Measurements from ENCODE around the gene APH1A. TPM values are rescaled to one million over a fixed set of nuclear protein-coding genes. Genes with fewer than 3 reads are reported as not detected.

APH1A gene
- total and polyA plus RNA-seq, 2 of the 13 experiments (the other 11 are each of a cell fraction or from before 2014, with no cell fraction given) = 114 to 130 TPM

DNA sequence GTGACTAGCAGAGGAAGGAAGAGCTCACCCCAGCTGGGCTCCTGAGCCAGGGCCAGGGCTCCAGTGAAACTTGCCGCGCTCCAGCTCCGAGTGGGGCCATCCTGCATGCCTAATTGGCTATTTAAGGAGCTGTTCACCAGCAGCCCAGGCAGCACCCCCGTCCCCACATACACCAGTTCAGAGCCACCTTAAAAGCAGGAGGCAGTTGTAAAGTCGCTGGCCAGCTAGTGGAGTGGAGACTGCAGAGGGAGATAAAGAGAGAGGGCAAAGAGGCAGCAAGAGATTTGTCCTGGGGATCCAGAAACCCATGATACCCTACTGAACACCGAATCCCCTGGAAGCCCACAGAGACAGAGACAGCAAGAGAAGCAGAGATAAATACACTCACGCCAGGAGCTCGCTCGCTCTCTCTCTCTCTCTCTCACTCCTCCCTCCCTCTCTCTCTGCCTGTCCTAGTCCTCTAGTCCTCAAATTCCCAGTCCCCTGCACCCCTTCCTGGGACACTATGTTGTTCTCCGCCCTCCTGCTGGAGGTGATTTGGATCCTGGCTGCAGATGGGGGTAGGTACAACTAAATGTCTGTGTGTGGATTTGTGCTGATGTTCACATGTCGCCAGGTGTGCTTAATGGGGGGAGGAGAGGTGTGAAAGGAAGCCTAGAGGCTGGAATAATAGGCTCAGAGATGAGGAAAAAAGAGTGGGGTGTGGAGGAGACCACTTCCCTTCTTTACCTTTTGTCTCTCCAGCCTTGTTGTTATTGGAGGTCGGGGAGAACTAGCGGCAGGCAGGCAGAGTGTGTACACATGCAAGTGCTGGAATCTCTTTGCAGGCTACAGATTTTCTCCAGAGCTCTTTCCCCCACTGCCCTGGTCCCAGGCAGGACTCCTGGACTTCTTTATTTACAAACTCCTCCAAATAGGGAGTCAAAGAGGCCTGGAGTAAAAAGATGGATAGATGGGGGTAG, 10.9 kb downstream of the APH1A start, which contains the start of gene CA14 (continued):
- TF ChIP-seq, protein P1, sequence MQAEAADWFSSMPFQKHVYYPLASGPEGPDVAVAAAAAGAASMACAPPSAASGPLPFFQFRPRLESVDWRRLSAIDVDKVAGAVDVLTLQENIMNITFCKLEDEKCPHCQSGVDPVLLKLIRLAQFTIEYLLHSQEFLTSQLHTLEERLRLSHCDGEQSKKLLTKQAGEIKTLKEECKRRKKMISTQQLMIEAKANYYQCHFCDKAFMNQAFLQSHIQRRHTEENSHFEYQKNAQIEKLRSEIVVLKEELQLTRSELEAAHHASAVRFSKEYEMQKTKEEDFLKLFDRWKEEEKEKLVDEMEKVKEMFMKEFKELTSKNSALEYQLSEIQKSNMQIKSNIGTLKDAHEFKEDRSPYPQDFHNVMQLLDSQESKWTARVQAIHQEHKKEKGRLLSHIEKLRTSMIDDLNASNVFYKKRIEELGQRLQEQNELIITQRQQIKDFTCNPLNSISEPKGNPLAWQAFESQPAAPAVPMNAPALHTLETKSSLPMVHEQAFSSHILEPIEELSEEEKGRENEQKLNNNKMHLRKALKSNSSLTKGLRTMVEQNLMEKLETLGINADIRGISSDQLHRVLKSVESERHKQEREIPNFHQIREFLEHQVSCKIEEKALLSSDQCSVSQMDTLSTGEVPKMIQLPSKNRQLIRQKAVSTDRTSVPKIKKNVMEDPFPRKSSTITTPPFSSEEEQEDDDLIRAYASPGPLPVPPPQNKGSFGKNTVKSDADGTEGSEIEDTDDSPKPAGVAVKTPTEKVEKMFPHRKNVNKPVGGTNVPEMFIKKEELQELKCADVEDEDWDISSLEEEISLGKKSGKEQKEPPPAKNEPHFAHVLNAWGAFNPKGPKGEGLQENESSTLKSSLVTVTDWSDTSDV (CRISPR knock-in tag; IDR thresholded peaks at IDR 0.05) = peak; percentile 40; the same call in 1 of the 2 replicates
- peak; percentile 61 for TF ChIP-seq ZNF263 (CRISPR knock-in tag; IDR thresholded peaks at IDR 0.05)
- TF ChIP-seq SIX1 (CRISPR knock-in tag; IDR thresholded peaks at IDR 0.05; ENCODE audit: borderline replicate concordance) = no peak
- TF ChIP-seq, protein P2, sequence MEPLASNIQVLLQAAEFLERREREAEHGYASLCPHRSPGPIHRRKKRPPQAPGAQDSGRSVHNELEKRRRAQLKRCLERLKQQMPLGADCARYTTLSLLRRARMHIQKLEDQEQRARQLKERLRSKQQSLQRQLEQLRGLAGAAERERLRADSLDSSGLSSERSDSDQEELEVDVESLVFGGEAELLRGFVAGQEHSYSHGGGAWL (CRISPR knock-in tag; IDR thresholded peaks at IDR 0.05) = no peak
- TF ChIP-seq, protein P3, sequence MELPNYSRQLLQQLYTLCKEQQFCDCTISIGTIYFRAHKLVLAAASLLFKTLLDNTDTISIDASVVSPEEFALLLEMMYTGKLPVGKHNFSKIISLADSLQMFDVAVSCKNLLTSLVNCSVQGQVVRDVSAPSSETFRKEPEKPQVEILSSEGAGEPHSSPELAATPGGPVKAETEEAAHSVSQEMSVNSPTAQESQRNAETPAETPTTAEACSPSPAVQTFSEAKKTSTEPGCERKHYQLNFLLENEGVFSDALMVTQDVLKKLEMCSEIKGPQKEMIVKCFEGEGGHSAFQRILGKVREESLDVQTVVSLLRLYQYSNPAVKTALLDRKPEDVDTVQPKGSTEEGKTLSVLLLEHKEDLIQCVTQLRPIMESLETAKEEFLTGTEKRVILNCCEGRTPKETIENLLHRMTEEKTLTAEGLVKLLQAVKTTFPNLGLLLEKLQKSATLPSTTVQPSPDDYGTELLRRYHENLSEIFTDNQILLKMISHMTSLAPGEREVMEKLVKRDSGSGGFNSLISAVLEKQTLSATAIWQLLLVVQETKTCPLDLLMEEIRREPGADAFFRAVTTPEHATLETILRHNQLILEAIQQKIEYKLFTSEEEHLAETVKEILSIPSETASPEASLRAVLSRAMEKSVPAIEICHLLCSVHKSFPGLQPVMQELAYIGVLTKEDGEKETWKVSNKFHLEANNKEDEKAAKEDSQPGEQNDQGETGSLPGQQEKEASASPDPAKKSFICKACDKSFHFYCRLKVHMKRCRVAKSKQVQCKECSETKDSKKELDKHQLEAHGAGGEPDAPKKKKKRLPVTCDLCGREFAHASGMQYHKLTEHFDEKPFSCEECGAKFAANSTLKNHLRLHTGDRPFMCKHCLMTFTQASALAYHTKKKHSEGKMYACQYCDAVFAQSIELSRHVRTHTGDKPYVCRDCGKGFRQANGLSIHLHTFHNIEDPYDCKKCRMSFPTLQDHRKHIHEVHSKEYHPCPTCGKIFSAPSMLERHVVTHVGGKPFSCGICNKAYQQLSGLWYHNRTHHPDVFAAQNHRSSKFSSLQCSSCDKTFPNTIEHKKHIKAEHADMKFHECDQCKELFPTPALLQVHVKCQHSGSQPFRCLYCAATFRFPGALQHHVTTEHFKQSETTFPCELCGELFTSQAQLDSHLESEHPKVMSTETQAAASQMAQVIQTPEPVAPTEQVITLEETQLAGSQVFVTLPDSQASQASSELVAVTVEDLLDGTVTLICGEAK (IDR thresholded peaks at IDR 0.05) = no peak
- TF ChIP-seq, protein P3 (CRISPR knock-in tag; IDR thresholded peaks at IDR 0.05) = no peak
- TF ChIP-seq, protein P4, sequence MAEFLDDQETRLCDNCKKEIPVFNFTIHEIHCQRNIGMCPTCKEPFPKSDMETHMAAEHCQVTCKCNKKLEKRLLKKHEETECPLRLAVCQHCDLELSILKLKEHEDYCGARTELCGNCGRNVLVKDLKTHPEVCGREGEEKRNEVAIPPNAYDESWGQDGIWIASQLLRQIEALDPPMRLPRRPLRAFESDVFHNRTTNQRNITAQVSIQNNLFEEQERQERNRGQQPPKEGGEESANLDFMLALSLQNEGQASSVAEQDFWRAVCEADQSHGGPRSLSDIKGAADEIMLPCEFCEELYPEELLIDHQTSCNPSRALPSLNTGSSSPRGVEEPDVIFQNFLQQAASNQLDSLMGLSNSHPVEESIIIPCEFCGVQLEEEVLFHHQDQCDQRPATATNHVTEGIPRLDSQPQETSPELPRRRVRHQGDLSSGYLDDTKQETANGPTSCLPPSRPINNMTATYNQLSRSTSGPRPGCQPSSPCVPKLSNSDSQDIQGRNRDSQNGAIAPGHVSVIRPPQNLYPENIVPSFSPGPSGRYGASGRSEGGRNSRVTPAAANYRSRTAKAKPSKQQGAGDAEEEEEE (CRISPR knock-in tag; IDR thresholded peaks at IDR 0.05; ENCODE audit: borderline replicate concordance) = no peak
- no peak for TF ChIP-seq ZNF280D (CRISPR knock-in tag; IDR thresholded peaks at IDR 0.05)
- TF ChIP-seq, protein P5, sequence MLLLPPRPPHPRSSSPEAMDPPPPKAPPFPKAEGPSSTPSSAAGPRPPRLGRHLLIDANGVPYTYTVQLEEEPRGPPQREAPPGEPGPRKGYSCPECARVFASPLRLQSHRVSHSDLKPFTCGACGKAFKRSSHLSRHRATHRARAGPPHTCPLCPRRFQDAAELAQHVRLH (CRISPR knock-in tag; IDR thresholded peaks at IDR 0.05; ENCODE audit: borderline replicate concordance, low read depth) = no peak

Data from HepG2 (cell line).